ENCODE measurements around the gene C4BPB. TPM values are rescaled to one million over a fixed set of nuclear protein-coding genes. Genes with fewer than 3 reads are reported as not detected.

The C4BPB gene
- polyA plus RNA-seq, 4 donors, result 0.47 to 1.1 (median 0.61) TPM

DNA sequence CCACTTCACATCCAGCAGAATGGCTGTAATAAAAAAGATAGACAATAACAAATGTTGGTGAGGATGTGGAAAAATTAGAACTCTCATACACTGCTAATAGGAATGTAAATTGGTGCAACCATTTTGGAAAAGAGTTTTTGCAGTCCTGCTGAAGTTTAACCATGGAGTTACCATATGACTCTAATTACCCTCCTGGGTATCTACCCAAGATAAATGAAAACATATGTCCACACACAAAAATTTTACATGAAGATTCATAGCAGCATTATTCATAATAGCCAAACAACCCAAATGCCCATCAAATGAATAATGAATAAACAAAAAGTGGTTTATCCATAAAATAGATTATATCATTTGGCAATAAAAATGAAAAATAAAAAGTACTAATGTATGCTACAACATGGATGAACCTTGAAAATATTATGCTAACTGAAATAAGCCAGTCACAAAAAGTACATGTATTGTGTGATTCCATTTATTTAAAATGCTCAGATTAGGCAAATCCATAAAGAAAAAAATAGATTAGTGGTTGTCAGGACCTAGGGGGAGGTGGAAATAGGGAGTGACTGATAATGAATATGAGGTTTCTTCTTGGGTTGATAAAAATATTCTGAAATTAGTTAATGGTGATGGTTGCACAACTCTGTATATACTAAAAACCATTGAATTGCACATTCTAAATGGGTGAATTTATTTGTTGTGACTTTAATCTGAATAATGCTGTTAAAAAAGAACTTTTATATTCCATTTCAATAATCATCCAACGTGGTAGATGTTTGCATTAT is 41.8 kb downstream of the C4BPB start:
- no peak for DNase-seq (ENCODE audit: low read depth in 4 of 4, low spot score in 3 of 4)

GRCh38 chr1:207131163-207131562 is 42.5 kb downstream of the C4BPB start:
- DNase-seq (ENCODE audit: low read depth in 4 of 4, low spot score in 3 of 4), result no peak

DNA sequence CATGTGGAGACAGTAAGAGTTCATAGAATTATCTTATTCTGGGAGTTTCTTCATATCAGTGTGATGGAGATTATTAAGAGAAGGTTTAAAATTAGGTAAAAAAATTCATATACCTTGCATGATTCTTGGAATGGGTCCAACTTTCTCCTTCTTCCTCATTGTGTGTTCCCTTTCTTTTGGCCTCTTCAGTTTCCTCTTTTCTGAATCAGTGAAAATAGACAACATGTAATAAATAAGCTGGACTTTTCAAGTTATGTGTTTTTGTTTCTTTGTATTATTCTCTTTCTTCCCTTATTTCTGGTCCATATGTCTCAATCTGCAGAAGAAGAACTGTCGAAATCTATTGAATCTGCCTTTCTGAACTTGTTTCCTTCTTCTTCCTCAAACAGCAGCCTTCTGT is 45.9 kb downstream of the C4BPB start:
- no peak for DNase-seq (ENCODE audit: low read depth in 4 of 4, low spot score in 3 of 4)

- no peak for DNase-seq (ENCODE audit: low read depth in 4 of 4, low spot score in 3 of 4)
Observed at GRCh38 chr1:207139616-207140015, 51.0 kb downstream of the C4BPB start.

DNA sequence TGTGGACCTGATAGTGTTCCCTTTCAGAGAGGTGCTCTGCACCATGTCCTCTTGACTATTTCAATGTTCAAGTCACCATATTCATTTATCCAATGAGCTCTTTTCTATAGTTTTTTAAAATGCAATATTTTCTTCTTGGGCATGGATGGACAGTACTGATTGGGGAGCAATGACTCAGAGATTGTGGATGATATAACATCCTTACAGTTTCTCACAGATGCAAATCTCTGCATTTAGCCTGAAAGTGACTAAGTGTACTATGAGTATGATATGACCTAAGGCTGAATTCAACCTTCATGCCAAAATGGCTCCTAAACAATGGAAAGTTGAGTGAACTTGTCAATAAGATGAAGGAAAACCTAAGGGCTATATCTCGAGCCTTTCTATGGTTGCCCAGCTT is 51.9 kb downstream of the C4BPB start:
- no peak for DNase-seq (ENCODE audit: low read depth in 4 of 4, low spot score in 3 of 4)

DNA sequence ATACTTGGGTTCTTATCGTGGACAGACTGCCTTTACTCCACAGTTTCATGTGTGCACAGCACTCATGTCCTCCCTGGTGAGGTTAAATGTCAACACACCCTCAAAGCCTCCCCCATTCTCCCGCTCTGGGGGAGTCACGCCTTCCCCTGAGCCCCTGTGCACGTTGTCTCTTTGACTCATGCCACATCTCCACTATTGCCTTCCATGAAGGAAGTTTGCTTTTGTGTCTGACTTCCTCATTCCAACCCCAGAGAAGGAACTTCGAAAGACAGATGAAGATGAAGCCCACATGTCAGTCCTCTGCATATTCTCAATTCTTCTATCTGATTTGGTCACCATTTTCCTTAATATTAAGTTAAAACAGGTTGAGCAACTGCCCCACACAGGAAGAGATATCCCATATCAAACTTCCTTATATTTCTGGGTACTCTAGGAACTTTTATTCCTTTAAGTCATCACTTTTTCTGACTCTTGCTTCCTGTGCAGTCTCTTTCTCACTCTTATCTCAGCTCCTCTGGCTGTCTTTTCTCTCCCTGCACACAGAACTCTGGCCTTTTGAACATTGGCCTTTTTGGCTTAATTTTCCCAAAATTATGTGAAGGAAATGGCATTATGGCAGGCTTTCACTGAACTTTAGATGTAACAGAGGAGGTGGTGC is 56.9 kb downstream of the C4BPB start:
- no peak for DNase-seq (ENCODE audit: low read depth in 4 of 4, low spot score in 3 of 4)

Other genes starting within 250 kb of the C4BPB start
- gene IL20, start 223.2 kb upstream of the C4BPB start, polyA plus RNA-seq (ENCODE audit: insufficient read length in 4 of 4), result not detected
- under 1 TPM; 0.25 to 0.52 (median 0.38) TPM for gene IL24, start 191.4 kb upstream of the C4BPB start, polyA plus RNA-seq (ENCODE audit: insufficient read length in 4 of 4)
- 1 to 10 TPM; 2.0 to 2.3 (median 2.2) TPM for gene FCMR, start 166.9 kb upstream of the C4BPB start, polyA plus RNA-seq (ENCODE audit: insufficient read length in 4 of 4)
- gene PIGR, start 142.4 kb upstream of the C4BPB start, polyA plus RNA-seq (ENCODE audit: insufficient read length in 4 of 4), result 1 to 10 TPM in 2 of 4 donors, under 1 TPM in 2; 0.46 to 2.6 (median 1.2) TPM
- gene FCAMR, start 118.4 kb upstream of the C4BPB start, polyA plus RNA-seq (ENCODE audit: insufficient read length in 4 of 4), result 10 to 100 TPM in 1 of 4 donors, 1 to 10 TPM in 2, under 1 TPM in 1; 0.15 to 14.9 (median 7.8) TPM
- gene C1orf116, start 56.1 kb upstream of the C4BPB start, polyA plus RNA-seq (ENCODE audit: insufficient read length in 4 of 4), result 10 to 100 TPM in 3 of 4 donors, under 1 TPM in 1; 0.46 to 29.0 (median 21.5) TPM
- gene YOD1, start 37.7 kb upstream of the C4BPB start, polyA plus RNA-seq (ENCODE audit: insufficient read length in 4 of 4), result 10 to 100 TPM in 3 of 4 donors, 1 to 10 TPM in 1; 9.9 to 18.8 (median 14.4) TPM
- 10 to 100 TPM in 3 of 4 donors, 1 to 10 TPM in 1; 8.5 to 19.1 (median 16.9) TPM for gene PFKFB2, start 35.6 kb upstream of the C4BPB start, polyA plus RNA-seq (ENCODE audit: insufficient read length in 4 of 4)
- gene C4BPA, start 15.4 kb downstream of the C4BPB start, polyA plus RNA-seq (ENCODE audit: insufficient read length in 4 of 4), result under 1 TPM; 0.33 to 0.64 (median 0.46) TPM
- 10 to 100 TPM; 48.6 to 68.5 (median 58.6) TPM for gene CD55, start 232.8 kb downstream of the C4BPB start, polyA plus RNA-seq (ENCODE audit: insufficient read length in 4 of 4)

Measured in left renal pelvis (tissue), 4 donors.